GM04504 (cell line): ENCODE data around the gene PSMC5.
"Not testable (repeated sequence)": the region's sequence is repeated elsewhere in the genome, so short reads cannot be mapped to it uniquely, and the experiment has no call there.

Experiments
- DNase-seq: peaks from one replicate; pipeline ENCODE4 v3.0.0-alpha.2; 2012; ENCODE audit warnings: low read depth

The PSMC5 gene

GRCh38 chr17:63871646-63872365 lies 44.6 kb downstream of the PSMC5 start:
- not testable (repeated sequence) for DNase-seq

GRCh38 chr17:63873577-63873976 lies 46.3 kb downstream of the PSMC5 start, which contains the start of gene CSH2:
TSS of gene CSH2 (minus strand) at chr17:63873677. CDS start at chr17:63873614, 63 bp downstream.
- not testable (repeated sequence) for DNase-seq

GRCh38 chr17:63874061-63874626 lies 46.9 kb downstream of the PSMC5 start:
- DNase-seq = not testable (repeated sequence)

- not testable (repeated sequence) for DNase-seq
These were observed 47.5 kb downstream of the PSMC5 start for GRCh38 chr17:63874693-63875092.

GRCh38 chr17:63878413-63878812 lies 51.2 kb downstream of the PSMC5 start:
- not testable (repeated sequence) for DNase-seq

- DNase-seq = no peak
These were observed 53.5 kb downstream of the PSMC5 start for GRCh38 chr17:63880706-63881105.

- DNase-seq = not testable (repeated sequence)
These were observed 54.1 kb downstream of the PSMC5 start for GRCh38 chr17:63881337-63881736.
